DMS53 treated with DMSO at 0.1 percent for 48 hours (cell line): ENCODE results near the gene PAFAH1B2.
"Not testable (repeated sequence)": the region's sequence is repeated elsewhere in the genome, so short reads cannot be mapped to it uniquely, and the experiment has no call there.

ENCODE experiments used
- DNase-seq: peaks from one replicate; lab custom pipeline; 2025; ENCODE audit not compliant: unreplicated experiment; lab: John Stamatoyannopoulos, UW

Gene PAFAH1B2

GRCh38 chr11:117201658-117202305, 57.7 kb downstream of the PAFAH1B2 start:
- no peak for DNase-seq

DNA sequence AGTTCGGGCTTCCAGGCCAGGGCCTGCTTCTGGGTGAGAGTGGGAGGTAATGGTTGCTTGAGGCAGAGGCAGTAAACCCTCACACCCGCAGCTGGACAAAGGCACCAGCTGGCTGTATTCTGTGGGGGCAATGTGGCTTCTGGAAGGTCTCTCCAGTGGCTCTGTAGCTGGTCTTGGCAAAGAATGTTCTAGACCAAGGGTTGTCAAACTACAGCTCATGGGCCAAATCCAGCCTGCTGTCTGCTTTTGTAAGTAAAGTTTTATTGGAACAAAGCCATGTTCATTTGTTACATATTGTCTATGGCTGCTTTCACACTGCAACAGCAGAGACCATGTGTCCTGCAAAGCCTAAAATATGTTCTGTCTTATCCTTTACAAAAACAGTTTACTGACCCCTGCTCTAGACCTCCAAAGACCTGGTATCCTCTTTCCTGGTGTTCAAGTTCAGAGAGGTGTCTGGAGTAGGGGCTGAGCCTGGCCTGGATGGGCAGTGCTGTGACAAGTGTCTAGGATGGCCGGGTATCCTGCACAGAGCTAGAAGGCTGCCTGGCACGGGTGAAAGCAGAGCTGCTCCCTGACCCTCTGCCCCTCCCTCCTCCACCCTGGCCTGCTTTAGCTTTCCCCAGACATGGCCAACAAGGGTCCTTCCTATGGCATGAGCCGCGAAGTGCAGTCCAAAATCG, 58.4 kb downstream of the PAFAH1B2 start:
- DNase-seq: no peak

GRCh38 chr11:117203069-117203407, 59.0 kb downstream of the PAFAH1B2 start:
- DNase-seq: no peak

DNA sequence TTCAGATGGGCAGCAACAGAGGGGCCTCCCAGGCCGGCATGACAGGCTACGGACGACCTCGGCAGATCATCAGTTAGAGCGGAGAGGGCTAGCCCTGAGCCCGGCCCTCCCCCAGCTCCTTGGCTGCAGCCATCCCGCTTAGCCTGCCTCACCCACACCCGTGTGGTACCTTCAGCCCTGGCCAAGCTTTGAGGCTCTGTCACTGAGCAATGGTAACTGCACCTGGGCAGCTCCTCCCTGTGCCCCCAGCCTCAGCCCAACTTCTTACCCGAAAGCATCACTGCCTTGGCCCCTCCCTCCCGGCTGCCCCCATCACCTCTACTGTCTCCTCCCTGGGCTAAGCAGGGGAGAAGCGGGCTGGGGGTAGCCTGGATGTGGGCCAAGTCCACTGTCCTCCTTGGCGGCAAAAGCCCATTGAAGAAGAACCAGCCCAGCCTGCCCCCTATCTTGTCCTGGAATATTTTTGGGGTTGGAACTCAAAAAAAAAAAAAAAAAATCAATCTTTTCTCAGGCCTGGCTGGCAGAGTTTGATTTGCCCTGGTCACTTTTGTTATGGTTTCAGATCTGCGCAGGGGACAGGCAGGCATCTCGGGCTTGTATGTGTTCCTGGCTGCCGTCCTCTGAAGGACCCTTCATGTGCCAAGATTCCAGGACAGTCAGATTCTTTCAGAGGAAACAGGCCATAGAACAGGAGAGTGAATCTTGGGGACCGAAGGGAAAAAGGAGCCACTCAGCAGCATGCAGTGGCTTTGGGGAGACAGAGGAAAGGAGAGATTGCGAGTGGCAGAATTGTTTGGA, 60.4 kb downstream of the PAFAH1B2 start:
- no peak for DNase-seq

- no peak for DNase-seq
Measured at GRCh38 chr11:117205211-117205818, 61.2 kb downstream of the PAFAH1B2 start.

GRCh38 chr11:117206111-117206510, 62.0 kb downstream of the PAFAH1B2 start:
- not testable (repeated sequence) for DNase-seq

DNA sequence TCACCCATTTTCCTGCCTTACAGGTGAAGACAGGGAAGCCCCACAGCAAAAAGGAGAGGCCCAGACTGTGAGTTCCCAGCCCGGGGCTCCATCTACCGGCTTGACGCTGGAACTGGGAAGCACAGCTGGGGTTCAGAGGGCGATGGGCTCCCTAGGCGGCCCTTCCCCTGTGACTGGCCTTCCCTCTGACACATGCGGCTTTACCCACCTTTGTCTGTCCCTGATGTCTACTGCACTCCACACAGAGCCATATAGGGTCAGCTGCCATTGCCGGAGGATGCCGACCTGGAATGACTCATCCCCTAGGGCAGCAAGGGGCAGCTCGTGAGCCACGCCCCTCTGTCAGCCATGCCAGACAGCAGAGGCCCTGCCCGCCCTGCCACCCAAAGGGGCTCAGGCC, 62.8 kb downstream of the PAFAH1B2 start:
- DNase-seq: not testable (repeated sequence)

DNA sequence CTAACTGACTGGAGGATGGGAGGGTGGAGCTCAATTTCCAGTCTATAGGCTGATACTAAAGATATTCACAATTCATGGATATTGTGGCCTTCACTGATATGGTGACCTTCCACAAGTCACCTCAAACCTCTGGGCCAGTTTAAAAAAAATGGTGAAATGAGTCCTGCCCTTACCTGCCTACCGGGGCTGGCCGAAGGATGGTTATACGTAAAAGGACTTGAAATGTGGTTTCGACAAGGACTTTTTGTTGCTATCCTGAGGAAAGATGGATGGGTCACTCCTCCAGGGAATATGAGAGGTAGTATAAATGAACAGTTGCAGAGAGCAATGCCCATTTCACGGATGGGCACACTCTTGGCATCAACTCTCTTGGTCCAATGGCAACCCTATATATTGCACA, 63.4 kb downstream of the PAFAH1B2 start:
- DNase-seq: not testable (repeated sequence)

DNA sequence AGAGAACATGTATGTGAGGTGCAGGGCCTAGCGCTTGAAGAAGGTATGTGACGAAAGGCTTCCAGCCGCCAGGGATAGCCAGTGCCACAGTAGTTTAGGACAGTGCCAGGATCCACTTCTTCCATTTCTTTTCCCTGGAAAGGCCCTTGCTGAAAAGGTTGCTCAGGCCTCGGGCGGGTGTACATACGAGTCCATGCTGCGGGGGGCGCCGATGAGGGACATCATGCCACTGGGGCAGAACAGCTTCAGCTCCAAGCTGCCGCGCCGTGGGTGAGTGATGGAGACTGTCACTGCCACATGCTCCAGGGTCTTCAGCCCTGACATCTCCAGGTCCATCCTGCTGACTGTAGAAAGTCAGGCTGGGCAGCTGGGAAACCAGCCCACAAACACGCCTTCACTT, 64.6 kb downstream of the PAFAH1B2 start:
- not testable (repeated sequence) for DNase-seq

- DNase-seq: not testable (repeated sequence)
Measured at GRCh38 chr11:117209351-117210125, 65.5 kb downstream of the PAFAH1B2 start.

- DNase-seq: no peak
Measured at GRCh38 chr11:117210620-117211019, 66.5 kb downstream of the PAFAH1B2 start.

- DNase-seq: no peak
Measured at GRCh38 chr11:117212697-117213355, 68.7 kb downstream of the PAFAH1B2 start.

GRCh38 chr11:117214404-117215110, 70.5 kb downstream of the PAFAH1B2 start:
- no peak for DNase-seq

- DNase-seq: no peak
Measured at GRCh38 chr11:117217141-117218084, 73.3 kb downstream of the PAFAH1B2 start.

DNA sequence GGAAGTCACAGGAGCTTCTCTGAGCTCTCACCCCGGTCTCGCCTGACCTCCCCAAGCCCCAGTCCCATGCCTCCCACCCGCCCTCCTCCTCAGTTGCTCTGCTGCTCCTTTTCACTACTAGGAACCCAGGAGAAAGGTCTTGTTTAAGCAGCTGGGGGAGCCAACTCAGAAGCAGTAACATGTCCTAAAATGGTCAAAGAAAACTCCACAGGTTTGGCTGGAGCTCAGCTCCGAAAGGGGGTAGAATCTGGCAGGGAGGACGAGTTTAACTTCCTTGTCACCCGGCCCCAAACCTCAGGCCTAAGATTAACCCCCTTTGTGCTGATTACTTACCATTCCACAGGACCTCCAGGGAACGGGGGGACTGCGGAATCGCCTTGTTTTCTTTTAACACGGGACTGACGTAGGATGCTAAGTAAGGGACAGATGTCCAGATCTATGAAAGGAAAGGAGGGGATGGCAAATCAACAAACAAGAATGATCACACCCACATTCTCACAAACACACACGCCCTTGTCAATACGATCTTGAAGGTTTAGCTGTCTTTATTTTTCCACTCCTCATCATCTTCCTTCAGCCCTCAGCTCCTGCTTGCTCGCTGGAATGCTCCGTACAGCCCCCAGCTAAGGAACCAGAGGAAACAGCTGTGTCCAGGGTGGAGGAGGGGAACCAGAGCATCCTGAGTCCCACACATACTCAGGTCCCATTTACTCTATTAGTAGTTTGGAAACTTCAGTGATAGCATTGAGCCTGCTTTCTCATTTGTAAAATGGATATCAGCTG, 74.2 kb downstream of the PAFAH1B2 start:
- DNase-seq: no peak

DNA sequence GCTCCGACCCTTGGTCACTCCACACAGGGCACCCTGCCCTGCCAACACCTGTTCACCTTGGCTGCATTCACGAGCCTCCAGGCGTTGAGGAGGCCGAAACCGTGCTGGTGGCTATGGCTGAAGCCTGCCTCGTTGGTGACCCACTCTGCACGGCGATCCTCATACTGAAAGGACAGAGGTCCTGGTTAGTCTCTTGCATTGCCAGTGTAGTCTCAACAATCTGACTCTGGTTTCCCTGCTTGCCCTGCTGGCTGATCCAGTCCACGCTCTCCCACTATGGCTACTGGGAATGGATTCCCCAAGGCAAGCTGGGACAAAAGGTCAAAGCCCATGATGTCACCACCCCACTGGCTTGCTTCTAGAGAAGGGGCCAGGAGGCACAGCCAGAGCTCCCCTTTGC, 74.9 kb downstream of the PAFAH1B2 start:
- no peak for DNase-seq

- DNase-seq: no peak
Measured at GRCh38 chr11:117219455-117219854, 75.4 kb downstream of the PAFAH1B2 start.

DNA sequence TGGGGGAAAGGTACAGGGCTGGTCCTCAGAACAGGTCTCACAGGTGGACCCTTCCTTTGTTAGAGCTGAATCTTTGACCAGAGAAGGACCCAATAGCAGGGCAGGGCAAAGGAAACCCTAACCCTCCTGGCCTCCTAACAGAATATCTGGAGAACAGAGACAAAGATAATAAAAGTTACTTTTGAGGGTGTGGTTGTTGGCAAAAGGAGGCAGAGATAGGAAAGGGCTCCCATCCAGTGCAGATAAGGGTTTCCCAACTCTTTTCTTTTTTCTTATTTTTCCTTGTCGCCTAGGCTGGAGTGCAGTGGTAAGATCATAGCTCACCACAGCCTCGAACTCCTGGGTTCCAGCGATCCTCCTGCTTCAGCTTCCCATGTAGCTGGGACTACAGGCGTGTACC, 75.9 kb downstream of the PAFAH1B2 start:
- no peak for DNase-seq
